Activated CD8-positive, alpha-beta memory T cell treated with anti-CD3 and anti-CD28 coated beads for 24 hours (primary cell): ENCODE results near the gene TNF.
A peak's percentile ranks its signal among the peaks of the same experiment; 100 is the strongest.
"Not testable (repeated sequence)": the region's sequence is repeated elsewhere in the genome, so short reads cannot be mapped to it uniquely, and the experiment has no call there.

Source experiments
- DNase-seq: peaks from one replicate; pipeline ENCODE4 v3.0.0-alpha.2; 2020

TNF gene

DNA sequence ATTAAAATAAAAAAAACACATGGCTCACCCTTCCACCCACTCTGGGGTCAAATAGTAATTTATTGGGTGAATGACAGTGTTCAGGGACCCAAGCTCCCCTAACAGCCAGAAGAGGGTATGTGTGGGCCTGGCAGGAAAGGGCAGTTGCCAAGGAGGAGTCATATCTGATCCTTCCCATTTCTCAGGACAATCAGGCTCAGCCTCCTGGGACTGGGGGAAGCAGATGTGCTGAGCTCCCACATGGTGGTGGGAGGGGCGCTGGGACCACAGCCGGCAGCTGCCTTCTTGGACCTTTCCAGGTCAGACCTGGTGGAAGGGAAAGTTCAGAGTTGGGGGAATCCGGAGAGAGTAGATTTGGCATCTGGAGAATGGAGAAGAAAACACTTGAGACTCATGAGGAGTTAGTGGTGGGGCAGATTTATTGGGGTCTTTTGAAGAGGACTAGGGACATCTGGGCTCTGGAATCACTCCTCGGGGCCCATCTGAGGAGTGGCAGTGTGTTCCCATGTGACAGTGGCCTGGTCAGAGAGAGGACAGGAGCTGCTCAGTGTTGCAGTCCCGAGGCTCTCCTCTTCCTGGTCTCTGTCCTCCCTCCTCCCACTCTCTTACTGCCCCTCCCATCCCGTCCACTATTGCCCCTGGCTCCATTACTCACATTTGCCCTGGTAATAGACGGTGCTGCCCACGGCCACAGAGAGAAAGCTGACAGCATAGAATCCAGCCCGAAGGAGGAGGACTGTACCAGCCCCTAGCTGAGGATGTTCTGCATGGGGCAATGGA, 13.7 kb downstream of the TNF start:
- no peak for DNase-seq

- DNase-seq, result not testable (repeated sequence)
These were observed 15.3 kb downstream of the TNF start for GRCh38 chr6:31590691-31591090.

GRCh38 chr6:31592396-31592771, 17.0 kb downstream of the TNF start:
- no peak for DNase-seq

DNA sequence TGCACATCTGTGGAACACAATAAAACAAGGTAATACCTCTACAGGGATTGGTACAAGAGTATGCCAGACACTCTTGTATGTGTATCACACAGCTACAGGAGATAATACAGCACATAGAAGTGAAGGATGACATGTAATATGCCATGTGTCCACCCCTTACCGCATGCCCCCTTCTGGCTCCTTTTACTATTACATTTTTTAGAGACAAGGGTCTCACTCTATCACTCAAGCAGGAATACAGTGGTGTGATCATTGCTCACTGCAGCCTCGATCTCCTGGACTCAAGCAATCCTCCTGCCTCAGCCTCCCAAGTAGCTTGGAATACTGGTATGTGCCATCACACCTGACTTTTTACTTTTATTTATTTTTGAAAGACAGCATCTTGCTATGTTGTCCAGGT, 21.6 kb downstream of the TNF start:
- DNase-seq, result peak; percentile 67

DNA sequence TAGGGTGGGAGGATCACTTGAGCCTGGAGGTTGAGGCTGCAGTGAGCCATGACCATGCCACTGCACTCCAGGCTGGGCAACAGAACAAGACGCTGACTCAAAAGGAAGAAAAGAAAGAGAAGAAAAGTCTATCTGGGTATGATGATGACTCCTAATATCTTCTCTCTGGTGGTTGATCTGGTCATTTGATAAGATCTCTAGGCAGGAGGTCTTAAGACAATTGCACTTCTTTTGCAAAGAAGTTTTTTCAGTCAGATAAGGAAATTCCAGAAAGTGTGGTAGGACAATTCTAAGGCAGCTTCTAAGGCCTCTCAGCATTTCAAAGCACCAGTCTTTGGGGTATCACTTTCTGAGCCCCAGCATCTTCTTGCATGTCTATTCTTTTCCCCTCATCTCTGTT, 32.0 kb downstream of the TNF start:
- DNase-seq, result no peak

DNA sequence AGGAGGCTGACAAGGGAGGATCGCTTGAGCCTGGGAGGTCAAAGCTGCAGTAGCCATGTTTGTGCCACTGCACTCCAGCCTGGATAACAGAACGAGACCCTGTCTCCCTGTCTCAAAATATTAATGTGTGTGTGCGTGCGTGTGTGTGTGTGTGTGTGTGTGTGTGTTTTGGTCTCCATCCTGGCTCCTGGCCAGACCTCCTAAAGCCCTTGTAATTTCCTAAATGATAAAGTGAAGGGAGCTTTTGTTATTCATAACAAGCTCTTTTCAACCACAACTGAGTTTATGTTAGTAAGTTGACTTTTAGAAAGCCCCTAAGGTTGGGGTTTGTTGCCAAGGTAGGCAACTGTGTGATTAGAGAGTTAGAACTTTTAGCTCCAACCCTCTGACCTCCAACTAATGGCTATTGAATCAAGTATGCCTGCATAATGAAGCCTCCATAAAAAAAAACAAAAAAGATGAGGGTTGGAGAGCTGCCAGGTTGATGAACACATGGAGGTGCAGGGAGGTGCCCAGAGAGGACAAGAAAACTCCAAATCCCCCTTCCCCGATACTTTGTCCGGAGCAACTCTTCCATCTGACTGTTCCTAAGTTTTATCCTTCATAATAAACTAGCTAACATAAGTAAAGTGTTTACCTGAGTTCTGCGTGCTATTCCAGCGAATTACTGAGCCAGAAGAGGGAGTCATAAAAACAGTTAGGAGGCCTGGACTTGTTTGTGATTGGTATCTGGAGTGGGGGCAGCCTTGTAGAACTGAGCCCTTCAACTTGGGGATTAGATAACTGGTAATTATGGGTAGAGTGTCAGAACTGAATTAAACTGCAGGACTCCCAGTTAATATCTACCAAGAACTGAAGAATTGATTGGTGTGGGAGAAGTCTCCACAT, 34.4 kb downstream of the TNF start:
- DNase-seq, result no peak

DNA sequence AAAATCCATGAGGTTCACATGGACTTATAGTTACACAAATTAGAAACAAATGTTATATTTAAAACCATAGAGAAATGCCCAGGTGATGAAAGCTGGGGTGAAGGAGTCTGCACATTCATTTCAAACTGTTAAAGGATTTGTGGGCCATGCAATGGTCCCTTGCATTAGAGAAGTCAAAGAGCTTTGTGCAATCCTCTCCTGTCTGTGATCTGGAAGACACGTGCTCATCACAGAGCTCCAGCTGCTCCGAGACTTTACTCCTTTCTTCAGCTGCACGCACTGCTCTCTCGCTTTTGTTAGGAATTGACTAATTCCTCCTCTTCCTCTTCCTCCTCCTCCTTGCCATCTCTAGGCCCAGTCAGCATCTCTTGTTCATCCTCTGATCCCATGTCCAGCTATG, 35.6 kb downstream of the TNF start:
- DNase-seq, result no peak

DNA sequence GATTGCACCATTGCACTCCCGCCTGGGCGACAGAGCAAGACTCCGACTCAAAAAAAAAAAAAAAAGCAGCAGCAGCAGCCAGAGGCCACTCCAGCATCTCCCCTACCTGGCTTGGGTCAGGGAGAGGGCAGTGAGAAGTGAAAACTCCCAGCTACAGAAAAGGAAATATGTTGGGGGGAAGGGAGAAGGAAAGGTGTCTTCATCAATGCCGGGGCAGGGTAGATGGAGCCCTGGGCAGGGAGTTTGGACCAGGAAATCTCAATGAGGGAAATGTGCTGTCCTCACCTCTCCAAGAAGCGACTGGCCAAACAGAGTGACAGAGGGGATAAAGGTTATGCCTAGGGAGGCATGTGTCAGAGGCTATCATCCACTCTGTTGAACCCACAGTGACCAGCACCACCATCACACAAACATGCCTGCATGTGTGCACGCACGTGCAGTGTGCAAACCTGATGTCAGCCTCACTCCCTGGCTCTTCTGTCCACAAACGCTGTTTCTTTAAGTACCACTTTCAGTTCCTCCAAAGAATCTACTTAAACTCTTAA, 38.8 kb downstream of the TNF start:
- DNase-seq, result no peak

DNA sequence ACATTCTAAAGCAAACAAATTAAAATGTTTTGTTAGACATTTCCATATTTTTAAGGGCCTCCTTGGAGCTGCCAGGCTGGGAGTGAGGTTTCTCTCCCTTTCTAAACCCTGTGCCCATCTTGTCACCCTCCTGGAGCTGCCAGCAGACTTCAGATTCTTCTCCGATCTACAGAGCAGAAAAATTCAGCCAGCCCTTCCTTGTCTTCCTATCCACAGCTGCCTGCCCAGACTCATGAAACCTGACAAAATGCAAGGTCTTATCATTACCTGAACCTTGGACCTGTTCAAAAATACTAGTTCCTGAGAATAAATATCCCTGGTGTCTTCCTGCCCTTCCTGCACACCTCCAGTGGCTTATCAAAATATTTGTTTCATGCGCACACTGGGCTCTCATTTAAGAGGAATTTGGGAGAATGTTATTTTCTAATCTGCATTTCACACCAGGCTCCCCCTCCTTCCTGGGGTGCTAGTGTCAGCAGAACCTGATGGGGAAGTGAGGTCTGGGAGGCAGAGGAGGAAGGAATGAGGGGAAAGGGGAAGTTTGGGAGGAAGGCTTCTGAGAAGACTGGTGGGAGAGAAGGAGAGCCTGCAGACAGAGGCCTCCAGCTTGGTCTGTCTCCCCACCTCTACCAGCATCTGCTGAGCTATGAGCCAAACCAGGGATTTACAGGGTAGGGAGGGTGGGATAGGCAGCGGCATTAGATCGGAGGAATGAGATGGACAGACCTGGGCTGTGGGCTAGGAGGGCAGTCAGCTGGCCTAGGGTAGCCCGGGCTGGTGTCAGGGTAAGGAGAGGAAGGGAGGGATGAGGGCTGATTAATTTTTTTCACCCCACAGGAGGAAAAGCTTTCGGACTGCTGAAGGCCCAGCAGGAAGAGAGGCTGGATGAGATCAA, 39.6 kb downstream of the TNF start, which contains the start of gene AIF1:
Gene AIF1, plus strand, starts transcription at position 551 of the 895 bp plus-strand sequence. Its CDS starts 96 bp downstream, at position 647.
- no peak for DNase-seq

GRCh38 chr6:31615748-31616147, 40.4 kb downstream of the TNF start:
- DNase-seq, result peak; percentile 78

DNA sequence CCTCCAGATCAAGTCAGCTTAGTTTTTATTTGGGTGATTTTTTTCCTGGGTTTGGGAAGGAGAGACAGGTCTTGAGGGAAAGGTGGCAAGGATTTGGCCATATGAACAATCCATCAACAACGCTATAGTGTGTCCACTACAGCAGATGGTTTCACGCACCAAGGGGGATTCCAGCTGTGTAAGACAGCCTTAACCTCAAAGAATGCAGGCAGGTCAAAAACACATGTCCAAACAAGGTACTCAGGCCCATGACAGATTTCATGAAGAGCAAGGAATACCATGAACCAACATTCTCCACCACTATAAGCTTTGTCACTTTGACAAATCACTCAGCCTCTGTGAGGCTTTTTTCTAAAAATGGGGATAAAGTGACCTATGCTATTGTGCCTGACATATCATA, 41.6 kb downstream of the TNF start:
- no peak for DNase-seq

DNA sequence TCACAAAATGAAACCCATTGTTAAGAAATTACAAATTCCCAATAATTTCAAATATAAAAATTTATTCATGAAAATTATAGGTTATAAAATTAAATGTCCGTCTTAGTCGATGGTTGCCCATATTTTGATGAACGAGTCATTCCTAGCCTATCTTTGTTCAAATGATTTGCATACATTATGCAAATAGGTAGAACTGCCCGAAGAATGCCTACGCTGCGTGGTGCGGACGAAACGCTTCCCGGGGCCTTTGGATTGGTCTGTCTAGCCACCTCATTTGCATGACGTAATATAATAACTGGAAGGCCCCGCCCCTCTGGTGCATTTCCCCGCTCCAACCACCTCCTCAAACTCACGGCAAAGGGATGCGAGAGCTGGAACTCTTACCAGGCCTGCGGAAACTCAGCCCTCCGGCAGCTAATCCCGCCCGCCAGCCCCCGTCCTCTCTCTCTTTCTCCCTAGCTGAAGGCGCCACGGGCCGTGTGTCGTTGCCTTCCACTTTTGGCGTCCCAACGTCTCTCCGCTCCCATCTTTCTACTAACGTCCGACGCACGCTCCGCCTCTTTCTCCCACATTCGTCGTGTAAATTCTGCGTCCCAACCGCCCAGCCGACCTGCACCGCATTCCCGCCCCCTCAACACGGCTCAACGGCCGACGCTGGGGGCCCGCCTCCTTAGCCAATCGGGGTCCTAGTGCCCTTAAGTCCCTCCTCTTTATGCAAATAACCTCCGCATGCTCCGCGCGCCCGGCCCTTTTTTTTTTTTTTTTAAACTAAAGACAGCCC, 44.6 kb downstream of the TNF start:
- DNase-seq, result peak; percentile 98

GRCh38 chr6:31620586-31621319, 45.4 kb downstream of the TNF start, which contains the start of gene PRRC2A:
Gene PRRC2A (plus strand): TSS chr6:31620715. CDS start chr6:31622790, 2,075 bp downstream.
- no peak for DNase-seq

GRCh38 chr6:31621320-31621939, 46.1 kb downstream of the TNF start:
- DNase-seq, result no peak

DNA sequence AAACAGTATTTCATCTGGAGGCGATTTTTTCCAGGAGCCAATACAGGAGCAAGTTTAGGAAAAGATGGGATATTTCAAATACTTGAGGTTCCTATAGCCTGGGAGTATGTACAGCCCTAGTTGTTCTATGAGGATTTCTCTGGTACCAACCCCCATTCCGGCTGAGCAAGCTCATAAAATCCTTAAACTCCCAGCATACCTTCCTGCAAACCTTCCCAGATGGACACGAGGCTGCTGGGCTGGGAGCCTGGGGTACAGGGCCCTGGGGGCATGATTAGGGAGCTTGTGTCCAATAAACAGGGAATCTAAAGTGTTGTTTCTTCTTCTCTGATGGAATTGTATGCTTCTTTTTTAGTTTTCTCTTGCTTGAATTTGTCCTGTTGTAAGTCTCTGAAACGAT, 46.6 kb downstream of the TNF start:
- DNase-seq, result no peak

DNA sequence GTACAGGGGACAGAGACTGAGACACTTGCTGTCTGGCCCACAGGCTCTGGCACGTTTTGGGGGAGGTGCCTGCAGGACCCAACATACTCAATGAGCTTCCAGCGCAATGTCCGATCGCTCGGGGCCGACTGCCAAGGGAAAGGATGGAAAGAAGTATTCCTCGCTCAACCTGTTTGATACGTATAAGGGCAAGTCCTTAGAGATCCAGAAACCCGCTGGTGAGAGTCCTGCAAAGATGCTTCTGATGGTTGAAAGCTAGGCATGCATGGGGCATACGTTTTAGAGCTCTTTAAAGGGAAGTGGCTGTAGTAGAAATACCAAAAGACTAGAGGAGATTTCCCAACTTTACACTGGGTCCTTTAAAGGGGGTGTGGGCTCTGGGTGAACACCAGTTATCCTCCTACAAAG, 47.3 kb downstream of the TNF start:
- DNase-seq, result no peak

- no peak for DNase-seq
These were observed 48.7 kb downstream of the TNF start for GRCh38 chr6:31624070-31624469.

DNA sequence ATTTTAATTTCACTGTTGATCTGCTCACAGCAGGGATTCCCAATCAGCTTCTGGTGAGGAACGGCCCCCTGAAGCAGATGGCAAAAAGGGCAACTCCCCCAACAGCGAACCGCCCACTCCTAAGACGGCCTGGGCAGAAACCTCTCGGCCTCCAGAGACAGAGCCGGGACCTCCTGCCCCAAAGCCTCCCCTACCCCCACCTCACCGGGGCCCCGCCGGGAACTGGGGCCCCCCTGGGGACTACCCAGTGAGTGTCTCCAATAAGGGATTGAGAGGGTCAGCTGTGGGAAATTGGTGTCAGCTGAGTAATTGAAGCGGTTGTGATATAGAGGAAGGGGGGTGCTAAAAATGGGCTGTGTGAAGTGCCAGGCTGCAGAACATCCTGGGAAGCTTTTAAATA, 51.6 kb downstream of the TNF start:
- no peak for DNase-seq

DNA sequence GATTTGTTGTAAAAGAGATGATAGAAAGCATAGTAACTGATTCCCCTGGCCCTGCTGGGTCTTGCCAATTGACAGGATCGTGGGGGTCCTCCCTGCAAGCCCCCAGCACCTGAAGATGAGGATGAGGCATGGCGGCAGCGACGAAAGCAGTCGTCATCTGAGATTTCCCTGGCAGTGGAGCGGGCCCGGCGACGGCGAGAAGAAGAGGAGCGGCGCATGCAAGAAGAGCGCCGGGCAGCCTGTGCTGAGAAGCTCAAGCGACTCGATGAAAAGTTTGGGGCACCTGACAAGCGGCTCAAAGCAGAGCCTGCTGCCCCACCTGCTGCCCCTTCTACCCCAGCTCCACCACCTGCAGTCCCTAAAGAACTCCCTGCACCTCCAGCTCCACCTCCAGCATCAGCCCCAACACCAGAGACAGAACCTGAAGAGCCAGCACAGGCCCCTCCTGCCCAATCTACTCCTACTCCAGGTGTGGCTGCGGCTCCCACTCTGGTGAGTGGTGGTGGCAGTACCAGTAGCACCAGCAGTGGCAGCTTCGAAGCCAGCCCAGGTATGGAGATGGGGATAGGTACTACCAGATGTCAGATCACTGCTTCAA, 52.4 kb downstream of the TNF start:
- DNase-seq, result no peak
